H1 (cell line): ENCODE measurements around the gene FASTK.

Experiments
- CREB1 ChIP-seq: IDR thresholded peaks from 2 replicates; pipeline ENCODE4 v1.6.1; 2012; ENCODE audit warnings: inconsistent platforms
- EZH2 ChIP-seq: fragments of 200-600 bp; sonication (generic); IDR thresholded peaks from 2 replicates; pipeline ENCODE4 v1.7.1; 2012; ENCODE audit warnings: low read depth, mild to moderate bottlenecking, moderate library complexity, low read length, inconsistent platforms; ENCODE audit not compliant: severe bottlenecking
- GABPA ChIP-seq: IDR thresholded peaks from 2 replicates; pipeline ENCODE4 v1.6.1; 2011; ENCODE audit warnings: mild to moderate bottlenecking, low read length, moderate library complexity, borderline replicate concordance; ENCODE audit not compliant: insufficient read depth
- MAFK ChIP-seq: IDR thresholded peaks from 2 replicates; pipeline ENCODE4 v1.6.1; 2012; ENCODE audit warnings: low read depth, mild to moderate bottlenecking, improper control_type of control experiment, low read length
- MAX ChIP-seq: IDR thresholded peaks from 2 replicates; pipeline ENCODE4 v1.6.1; 2012; ENCODE audit warnings: inconsistent platforms
- POLR2A ChIP-seq, 2 experiments: IDR thresholded peaks; 1 replicate in 1 of 2; 2 replicates in 1 of 2; pipeline ENCODE4 v1.6.1; 2011; ENCODE audit warnings: low read depth in 2 of 2, low read length in 2 of 2, mild to moderate bottlenecking in 2 of 2; ENCODE audit errors: control extremely low read depth in 1 of 2
- RAD21 ChIP-seq, 2 experiments: IDR thresholded peaks in 1 of 2; conservative IDR thresholded peaks in 1 of 2; 2 replicates each; pipeline ENCODE4 v1.6.1; 2011; ENCODE audit warnings: low read depth in 2 of 2, low read length in 2 of 2, improper control_type of control experiment in 1 of 2, inconsistent platforms in 1 of 2, mild to moderate bottlenecking in 1 of 2, moderate library complexity in 1 of 2
- SRF ChIP-seq: IDR thresholded peaks from 2 replicates; pipeline ENCODE4 v1.6.1; 2011; ENCODE audit warnings: mild to moderate bottlenecking, low read depth, low read length, moderate library complexity
- TAF7 ChIP-seq: optimal IDR thresholded peaks from 2 replicates; pipeline ENCODE3; 2011; ENCODE audit warnings: low read depth, mild to moderate bottlenecking, inconsistent platforms, low read length, moderate library complexity, borderline replicate concordance
- TEAD4 ChIP-seq: IDR thresholded peaks from 2 replicates; pipeline ENCODE4 v1.6.1; 2012; ENCODE audit warnings: low read depth, low read length, inconsistent platforms, mixed read lengths
- TF ChIP-seq, protein P1 (sequence below), 3 experiments: IDR thresholded peaks; 1 replicate in 2 of 3; 2 replicates in 1 of 3; pipeline versions ENCODE4 v1.5.1 to v1.6.1; 2011; ENCODE audit warnings: low read length in 3 of 3, mild to moderate bottlenecking in 3 of 3, inconsistent platforms in 2 of 3, low read depth in 1 of 3, moderate library complexity in 1 of 3; ENCODE audit not compliant: insufficient read depth in 1 of 3; ENCODE audit errors: control extremely low read depth in 1 of 3

- TF ChIP-seq MAX (no peak), EZH2 (no peak), SRF (no peak), POLR2A (IDR thresholded peaks at IDR 0.05; ENCODE audit: control extremely low read depth in 1 of 2, low read depth in 2 of 2, low read length in 2 of 2) (no peak), RAD21 (IDR thresholded peaks at IDR 0.05 in 1 of 2, conservative IDR thresholded peaks at IDR 0.05 in 1 of 2; ENCODE audit: low read depth in 2 of 2, low read length in 2 of 2) (no peak), TAF7 (no peak), CREB1 (no peak), MAFK (no peak), TEAD4 (no peak), GABPA (no peak)
- TF ChIP-seq, protein P1, sequence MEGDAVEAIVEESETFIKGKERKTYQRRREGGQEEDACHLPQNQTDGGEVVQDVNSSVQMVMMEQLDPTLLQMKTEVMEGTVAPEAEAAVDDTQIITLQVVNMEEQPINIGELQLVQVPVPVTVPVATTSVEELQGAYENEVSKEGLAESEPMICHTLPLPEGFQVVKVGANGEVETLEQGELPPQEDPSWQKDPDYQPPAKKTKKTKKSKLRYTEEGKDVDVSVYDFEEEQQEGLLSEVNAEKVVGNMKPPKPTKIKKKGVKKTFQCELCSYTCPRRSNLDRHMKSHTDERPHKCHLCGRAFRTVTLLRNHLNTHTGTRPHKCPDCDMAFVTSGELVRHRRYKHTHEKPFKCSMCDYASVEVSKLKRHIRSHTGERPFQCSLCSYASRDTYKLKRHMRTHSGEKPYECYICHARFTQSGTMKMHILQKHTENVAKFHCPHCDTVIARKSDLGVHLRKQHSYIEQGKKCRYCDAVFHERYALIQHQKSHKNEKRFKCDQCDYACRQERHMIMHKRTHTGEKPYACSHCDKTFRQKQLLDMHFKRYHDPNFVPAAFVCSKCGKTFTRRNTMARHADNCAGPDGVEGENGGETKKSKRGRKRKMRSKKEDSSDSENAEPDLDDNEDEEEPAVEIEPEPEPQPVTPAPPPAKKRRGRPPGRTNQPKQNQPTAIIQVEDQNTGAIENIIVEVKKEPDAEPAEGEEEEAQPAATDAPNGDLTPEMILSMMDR (IDR thresholded peaks at IDR 0.05; ENCODE audit: control extremely low read depth in 1 of 3, insufficient read depth in 1 of 3, low read depth in 1 of 3, low read length in 3 of 3): no peak
These were observed 48.1 kb upstream of the FASTK start for GRCh38 chr7:151128716-151129115.
